HepG2 (cell line): ENCODE measurements around the gene JAGN1. TPM values are rescaled to one million over a fixed set of nuclear protein-coding genes. Genes with fewer than 3 reads are reported as not detected.

Experiments used
- AGO2 ChIP-seq: fragments of 200-400 bp; formaldehyde crosslinking; optimal IDR thresholded peaks from 2 replicates; pipeline ENCODE3; 2017; ENCODE audit warnings: mild to moderate bottlenecking, low read depth, low read length, moderate library complexity
- DMAP1 ChIP-seq: IDR thresholded peaks from 2 replicates; pipeline ENCODE4 v1.6.1; 2016
- HDAC1 ChIP-seq: sonication (generic); formaldehyde crosslinking; IDR thresholded peaks from 2 replicates; pipeline ENCODE4 v1.5.1; 2020; ENCODE audit warnings: mild to moderate bottlenecking, missing genetic modification reagents
- KAT8 ChIP-seq: IDR thresholded peaks from 2 replicates; pipeline ENCODE4 v1.6.1; 2016; ENCODE audit warnings: missing genetic modification reagents, missing compliant biosample characterization
- KDM5B ChIP-seq: sonication (generic); formaldehyde crosslinking; IDR thresholded peaks from 2 replicates; pipeline ENCODE4 v1.4.0; 2020; ENCODE audit warnings: missing genetic modification reagents, mild to moderate bottlenecking, borderline replicate concordance
- MLLT10 ChIP-seq: sonication (generic); formaldehyde crosslinking; IDR thresholded peaks from 2 replicates; pipeline ENCODE4 v1.4.0; 2020; ENCODE audit warnings: missing genetic modification reagents
- RCOR2 ChIP-seq: IDR thresholded peaks from 2 replicates; pipeline ENCODE4 v1.6.1; 2016; ENCODE audit warnings: missing biosample characterization, missing genetic modification reagents
- SP2 ChIP-seq: sonication (generic); formaldehyde crosslinking; IDR thresholded peaks from 2 replicates; pipeline ENCODE4 v1.5.1; 2020; ENCODE audit warnings: mild to moderate bottlenecking, missing genetic modification reagents
- ZBTB3 ChIP-seq: sonication (generic); formaldehyde crosslinking; IDR thresholded peaks from 2 replicates; pipeline ENCODE4 v1.4.0; 2020; ENCODE audit warnings: low read depth, mild to moderate bottlenecking, moderate library complexity, missing genetic modification reagents, borderline replicate concordance
- ZFP41 ChIP-seq: sonication (generic); formaldehyde crosslinking; IDR thresholded peaks from 2 replicates; pipeline ENCODE4 v1.4.0; 2020; ENCODE audit warnings: mild to moderate bottlenecking, missing genetic modification reagents, borderline replicate concordance
- ZNF121 ChIP-seq: sonication (generic); formaldehyde crosslinking; IDR thresholded peaks from 2 replicates; pipeline ENCODE4 v1.5.0; 2020; ENCODE audit warnings: mild to moderate bottlenecking, missing genetic modification reagents
- ZNF17 ChIP-seq: sonication (generic); formaldehyde crosslinking; IDR thresholded peaks from 2 replicates; pipeline ENCODE4 v1.5.0; 2020; ENCODE audit warnings: mild to moderate bottlenecking, missing genetic modification reagents
- ZNF180 ChIP-seq: sonication (generic); formaldehyde crosslinking; IDR thresholded peaks from 2 replicates; pipeline ENCODE4 v1.4.0; 2020; ENCODE audit warnings: low read depth, missing genetic modification reagents, borderline replicate concordance
- ZNF230 ChIP-seq: sonication (generic); formaldehyde crosslinking; IDR thresholded peaks from 2 replicates; pipeline ENCODE4 v1.4.0; 2020; ENCODE audit warnings: mild to moderate bottlenecking, missing genetic modification reagents
- ZNF232 ChIP-seq: sonication (generic); formaldehyde crosslinking; IDR thresholded peaks from 2 replicates; pipeline ENCODE4 v1.4.0; 2020; ENCODE audit warnings: missing genetic modification reagents, borderline replicate concordance
- ZNF30 ChIP-seq: sonication (generic); formaldehyde crosslinking; IDR thresholded peaks from 2 replicates; pipeline ENCODE4 v1.5.0; 2020; ENCODE audit warnings: mild to moderate bottlenecking, missing genetic modification reagents
- ZNF383 ChIP-seq: sonication (generic); formaldehyde crosslinking; IDR thresholded peaks from 2 replicates; pipeline ENCODE4 v1.4.0; 2020; ENCODE audit warnings: missing genetic modification reagents, mild to moderate bottlenecking, borderline replicate concordance
- ZNF567 ChIP-seq: sonication (generic); formaldehyde crosslinking; IDR thresholded peaks from 2 replicates; pipeline ENCODE4 v1.8.1; 2023; ENCODE audit warnings: mild to moderate bottlenecking, missing genetic modification reagents, borderline replicate concordance
- ZNF674 ChIP-seq: sonication (generic); formaldehyde crosslinking; IDR thresholded peaks from 2 replicates; pipeline ENCODE4 v1.5.0; 2020; ENCODE audit warnings: low read depth, mild to moderate bottlenecking, missing genetic modification reagents
- polyA plus RNA-seq, 8 experiments: library from polyadenylated mRNA; depleted of rRNA in 3 of 8; stranded (reverse) in 7 of 8; unstranded in 1 of 8; fragments of >200 nt; fragmentation: Illumina TruSeq in 4 of 8; extraction: Trizol in 4 of 8; gene quantifications; 2 replicates each; pipeline versions ENCODE4 v1.2.1 to v1.2.3, GENCODE V29; 2011 to 2016; ENCODE audit warnings: low read depth in 4 of 8, missing spikeins in 1 of 8, mixed read lengths in 1 of 8; ENCODE audit not compliant: insufficient read depth in 1 of 8
- total RNA-seq, 5 experiments: library from RNA; depleted of rRNA; stranded (reverse); fragments of >200 nt; fragmentation: Illumina TruSeq; extraction: Trizol; gene quantifications; 2 replicates each; pipeline ENCODE4 v1.2.3, GENCODE V29; 2016; ENCODE audit warnings: low read depth in 1 of 5
- TF ChIP-seq, protein P1 (sequence below), 2 experiments: sonication (generic) in 1 of 2; formaldehyde crosslinking in 1 of 2; IDR thresholded peaks; 2 replicates each; pipeline versions ENCODE4 v1.4.0 to v1.6.1; 2016 to 2020; ENCODE audit warnings: borderline replicate concordance in 1 of 2, low read depth in 1 of 2, mild to moderate bottlenecking in 1 of 2, missing genetic modification reagents in 1 of 2
- TF ChIP-seq, protein P2 (sequence below): sonication (generic); formaldehyde crosslinking; IDR thresholded peaks from 2 replicates; pipeline ENCODE4 v1.9.0; 2021; ENCODE audit warnings: mild to moderate bottlenecking, missing genetic modification reagents

JAGN1 gene
- total and polyA plus RNA-seq, 2 of the 13 experiments (the other 11 are each of a cell fraction or from before 2014, with no cell fraction given), result 49.9 to 50.9 TPM

DNA sequence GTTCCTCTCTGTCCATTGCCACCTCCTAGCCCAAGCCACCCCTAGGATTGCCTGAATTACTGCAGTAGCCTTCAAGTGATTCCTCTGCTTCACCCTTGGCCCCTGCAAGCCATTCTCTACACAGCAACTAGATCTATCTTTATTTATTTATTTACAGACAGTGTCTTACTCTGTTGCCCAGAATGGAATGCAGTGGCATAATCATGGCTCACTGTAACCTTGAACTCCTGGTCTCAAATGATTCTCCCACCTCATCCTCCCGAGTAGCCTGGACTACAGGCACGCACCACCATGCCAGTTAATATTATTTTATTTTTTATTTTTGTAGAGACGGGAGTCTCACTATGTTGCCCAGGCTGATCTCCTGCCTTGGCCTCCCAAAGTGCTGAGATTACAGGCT, 1.9 kb upstream of the JAGN1 start (continued):
- no peak for TF ChIP-seq MLLT10 (CRISPR knock-in tag)
- no peak for TF ChIP-seq ZNF567 (CRISPR knock-in tag)
- TF ChIP-seq SP2, result no peak
- 0 out of 2 replicates have a peak, but pooled peaks have one; percentile 51 for TF ChIP-seq ZBTB3 (CRISPR knock-in tag)
- TF ChIP-seq ZNF121 (CRISPR knock-in tag), result peak; percentile 86
- TF ChIP-seq, protein P1, sequence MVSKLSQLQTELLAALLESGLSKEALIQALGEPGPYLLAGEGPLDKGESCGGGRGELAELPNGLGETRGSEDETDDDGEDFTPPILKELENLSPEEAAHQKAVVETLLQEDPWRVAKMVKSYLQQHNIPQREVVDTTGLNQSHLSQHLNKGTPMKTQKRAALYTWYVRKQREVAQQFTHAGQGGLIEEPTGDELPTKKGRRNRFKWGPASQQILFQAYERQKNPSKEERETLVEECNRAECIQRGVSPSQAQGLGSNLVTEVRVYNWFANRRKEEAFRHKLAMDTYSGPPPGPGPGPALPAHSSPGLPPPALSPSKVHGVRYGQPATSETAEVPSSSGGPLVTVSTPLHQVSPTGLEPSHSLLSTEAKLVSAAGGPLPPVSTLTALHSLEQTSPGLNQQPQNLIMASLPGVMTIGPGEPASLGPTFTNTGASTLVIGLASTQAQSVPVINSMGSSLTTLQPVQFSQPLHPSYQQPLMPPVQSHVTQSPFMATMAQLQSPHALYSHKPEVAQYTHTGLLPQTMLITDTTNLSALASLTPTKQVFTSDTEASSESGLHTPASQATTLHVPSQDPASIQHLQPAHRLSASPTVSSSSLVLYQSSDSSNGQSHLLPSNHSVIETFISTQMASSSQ (IDR thresholded peaks at IDR 0.05; ENCODE audit: low read depth), result no peak
- TF ChIP-seq, protein P1 (CRISPR knock-in tag; IDR thresholded peaks at IDR 0.05; ENCODE audit: borderline replicate concordance), result no peak
- TF ChIP-seq ZNF232 (CRISPR knock-in tag), result no peak
- TF ChIP-seq ZFP41 (CRISPR knock-in tag), result no peak
- no peak for TF ChIP-seq KDM5B (CRISPR knock-in tag)
- TF ChIP-seq ZNF383 (CRISPR knock-in tag), result no peak
- TF ChIP-seq, protein P2, sequence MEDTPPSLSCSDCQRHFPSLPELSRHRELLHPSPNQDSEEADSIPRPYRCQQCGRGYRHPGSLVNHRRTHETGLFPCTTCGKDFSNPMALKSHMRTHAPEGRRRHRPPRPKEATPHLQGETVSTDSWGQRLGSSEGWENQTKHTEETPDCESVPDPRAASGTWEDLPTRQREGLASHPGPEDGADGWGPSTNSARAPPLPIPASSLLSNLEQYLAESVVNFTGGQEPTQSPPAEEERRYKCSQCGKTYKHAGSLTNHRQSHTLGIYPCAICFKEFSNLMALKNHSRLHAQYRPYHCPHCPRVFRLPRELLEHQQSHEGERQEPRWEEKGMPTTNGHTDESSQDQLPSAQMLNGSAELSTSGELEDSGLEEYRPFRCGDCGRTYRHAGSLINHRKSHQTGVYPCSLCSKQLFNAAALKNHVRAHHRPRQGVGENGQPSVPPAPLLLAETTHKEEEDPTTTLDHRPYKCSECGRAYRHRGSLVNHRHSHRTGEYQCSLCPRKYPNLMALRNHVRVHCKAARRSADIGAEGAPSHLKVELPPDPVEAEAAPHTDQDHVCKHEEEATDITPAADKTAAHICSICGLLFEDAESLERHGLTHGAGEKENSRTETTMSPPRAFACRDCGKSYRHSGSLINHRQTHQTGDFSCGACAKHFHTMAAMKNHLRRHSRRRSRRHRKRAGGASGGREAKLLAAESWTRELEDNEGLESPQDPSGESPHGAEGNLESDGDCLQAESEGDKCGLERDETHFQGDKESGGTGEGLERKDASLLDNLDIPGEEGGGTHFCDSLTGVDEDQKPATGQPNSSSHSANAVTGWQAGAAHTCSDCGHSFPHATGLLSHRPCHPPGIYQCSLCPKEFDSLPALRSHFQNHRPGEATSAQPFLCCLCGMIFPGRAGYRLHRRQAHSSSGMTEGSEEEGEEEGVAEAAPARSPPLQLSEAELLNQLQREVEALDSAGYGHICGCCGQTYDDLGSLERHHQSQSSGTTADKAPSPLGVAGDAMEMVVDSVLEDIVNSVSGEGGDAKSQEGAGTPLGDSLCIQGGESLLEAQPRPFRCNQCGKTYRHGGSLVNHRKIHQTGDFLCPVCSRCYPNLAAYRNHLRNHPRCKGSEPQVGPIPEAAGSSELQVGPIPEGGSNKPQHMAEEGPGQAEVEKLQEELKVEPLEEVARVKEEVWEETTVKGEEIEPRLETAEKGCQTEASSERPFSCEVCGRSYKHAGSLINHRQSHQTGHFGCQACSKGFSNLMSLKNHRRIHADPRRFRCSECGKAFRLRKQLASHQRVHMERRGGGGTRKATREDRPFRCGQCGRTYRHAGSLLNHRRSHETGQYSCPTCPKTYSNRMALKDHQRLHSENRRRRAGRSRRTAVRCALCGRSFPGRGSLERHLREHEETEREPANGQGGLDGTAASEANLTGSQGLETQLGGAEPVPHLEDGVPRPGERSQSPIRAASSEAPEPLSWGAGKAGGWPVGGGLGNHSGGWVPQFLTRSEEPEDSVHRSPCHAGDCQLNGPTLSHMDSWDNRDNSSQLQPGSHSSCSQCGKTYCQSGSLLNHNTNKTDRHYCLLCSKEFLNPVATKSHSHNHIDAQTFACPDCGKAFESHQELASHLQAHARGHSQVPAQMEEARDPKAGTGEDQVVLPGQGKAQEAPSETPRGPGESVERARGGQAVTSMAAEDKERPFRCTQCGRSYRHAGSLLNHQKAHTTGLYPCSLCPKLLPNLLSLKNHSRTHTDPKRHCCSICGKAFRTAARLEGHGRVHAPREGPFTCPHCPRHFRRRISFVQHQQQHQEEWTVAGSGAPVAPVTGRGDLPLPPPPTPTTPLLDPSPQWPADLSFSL (CRISPR knock-in tag), result no peak
- no peak for TF ChIP-seq ZNF230 (CRISPR knock-in tag)
- 0 out of 2 replicates have a peak, but pooled peaks have one; percentile 6 for TF ChIP-seq HDAC1 (CRISPR knock-in tag)
- no peak for TF ChIP-seq DMAP1 (CRISPR knock-in tag)
- TF ChIP-seq ZNF674 (CRISPR knock-in tag), result no peak
- no peak for TF ChIP-seq AGO2
- 0 out of 2 replicates have a peak, but pooled peaks have one; percentile 48 for TF ChIP-seq RCOR2 (CRISPR knock-in tag)
- TF ChIP-seq ZNF30 (CRISPR knock-in tag), result no peak
- 0 out of 2 replicates have a peak, but pooled peaks have one; percentile 17 for TF ChIP-seq KAT8 (CRISPR knock-in tag)
- no peak for TF ChIP-seq ZNF17 (CRISPR knock-in tag)
- TF ChIP-seq ZNF180 (CRISPR knock-in tag), result no peak
